GM12872 (cell line): ENCODE measurements around the gene SNRNP200.
A peak's percentile ranks its signal among the peaks of the same experiment; 100 is the strongest.

Experiments used
- TF ChIP-seq, protein P1 (sequence below): IDR thresholded peaks from 3 replicates; pipeline ENCODE4 v1.5.1; 2011; ENCODE audit warnings: low read depth, mild to moderate bottlenecking, low read length, moderate library complexity; ENCODE audit not compliant: insufficient read depth

Gene SNRNP200

DNA sequence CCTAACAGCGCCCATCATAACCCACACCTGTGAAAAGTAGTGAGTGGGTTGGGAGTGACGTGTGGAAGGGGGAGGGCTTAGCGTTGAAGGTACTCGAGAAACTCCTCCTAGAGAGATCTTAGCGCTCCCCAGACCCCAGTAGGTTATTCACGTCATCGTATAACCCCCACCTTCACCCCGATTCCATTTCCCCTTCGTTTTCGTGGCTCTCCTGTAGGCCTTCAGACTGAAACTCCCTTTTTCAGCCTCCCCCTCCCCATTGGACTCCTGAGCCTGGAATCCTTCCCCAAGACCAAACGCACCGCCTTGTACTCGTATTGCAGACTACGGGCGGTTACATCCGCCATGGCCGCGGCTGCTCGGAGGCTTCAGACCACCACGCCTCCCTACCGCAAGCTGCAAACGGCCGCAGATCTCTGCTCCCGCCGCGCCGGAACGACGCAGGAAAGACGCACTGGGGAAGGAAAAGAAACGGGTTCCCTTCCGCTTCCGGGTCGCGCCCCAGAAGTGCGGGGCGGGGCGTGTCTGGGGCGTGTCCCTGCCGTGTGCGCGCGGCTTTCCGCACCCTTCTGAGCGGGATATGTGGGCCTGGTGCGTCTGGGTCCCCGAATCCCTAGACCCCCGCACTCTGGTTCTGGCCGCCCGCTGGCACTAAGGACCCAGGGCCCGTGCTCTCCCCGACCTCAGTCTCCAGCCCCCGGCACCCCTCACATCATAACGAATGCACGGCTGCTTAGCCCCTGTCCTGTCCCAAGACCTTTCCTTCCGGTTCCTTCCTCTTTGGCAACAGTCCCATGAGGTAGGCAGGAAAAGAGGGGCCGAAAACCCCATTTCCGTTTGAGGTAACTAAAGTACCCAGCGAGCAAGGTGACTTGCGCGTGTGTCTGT lies at the start of gene SNRNP200:
Gene SNRNP200, minus strand, starts transcription at position 456 of the 888 bp plus-strand sequence. Its CDS starts 109 bp downstream, at position 347.
- TF ChIP-seq, protein P1, sequence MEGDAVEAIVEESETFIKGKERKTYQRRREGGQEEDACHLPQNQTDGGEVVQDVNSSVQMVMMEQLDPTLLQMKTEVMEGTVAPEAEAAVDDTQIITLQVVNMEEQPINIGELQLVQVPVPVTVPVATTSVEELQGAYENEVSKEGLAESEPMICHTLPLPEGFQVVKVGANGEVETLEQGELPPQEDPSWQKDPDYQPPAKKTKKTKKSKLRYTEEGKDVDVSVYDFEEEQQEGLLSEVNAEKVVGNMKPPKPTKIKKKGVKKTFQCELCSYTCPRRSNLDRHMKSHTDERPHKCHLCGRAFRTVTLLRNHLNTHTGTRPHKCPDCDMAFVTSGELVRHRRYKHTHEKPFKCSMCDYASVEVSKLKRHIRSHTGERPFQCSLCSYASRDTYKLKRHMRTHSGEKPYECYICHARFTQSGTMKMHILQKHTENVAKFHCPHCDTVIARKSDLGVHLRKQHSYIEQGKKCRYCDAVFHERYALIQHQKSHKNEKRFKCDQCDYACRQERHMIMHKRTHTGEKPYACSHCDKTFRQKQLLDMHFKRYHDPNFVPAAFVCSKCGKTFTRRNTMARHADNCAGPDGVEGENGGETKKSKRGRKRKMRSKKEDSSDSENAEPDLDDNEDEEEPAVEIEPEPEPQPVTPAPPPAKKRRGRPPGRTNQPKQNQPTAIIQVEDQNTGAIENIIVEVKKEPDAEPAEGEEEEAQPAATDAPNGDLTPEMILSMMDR: no peak

DNA sequence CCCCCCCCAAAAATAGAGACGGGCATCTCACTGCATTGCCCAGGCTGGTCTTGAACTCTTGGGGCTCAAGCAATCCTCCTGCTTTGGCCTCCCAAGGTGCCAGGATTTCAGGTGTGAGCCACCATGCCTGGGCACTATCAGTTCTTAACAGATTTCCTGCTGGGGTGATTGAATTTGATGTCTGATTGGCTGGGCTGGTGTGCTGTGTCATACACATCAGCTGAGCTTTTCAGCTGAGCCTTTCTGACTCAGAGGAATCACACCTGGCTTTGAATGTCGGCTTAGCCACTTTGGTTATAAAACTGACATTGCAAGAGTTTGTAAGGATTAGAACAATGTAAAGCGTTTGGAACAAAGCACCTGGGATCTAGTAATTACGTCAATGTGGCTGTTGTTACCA lies 49.1 kb upstream of the SNRNP200 start:
- TF ChIP-seq, protein P1: no peak

DNA sequence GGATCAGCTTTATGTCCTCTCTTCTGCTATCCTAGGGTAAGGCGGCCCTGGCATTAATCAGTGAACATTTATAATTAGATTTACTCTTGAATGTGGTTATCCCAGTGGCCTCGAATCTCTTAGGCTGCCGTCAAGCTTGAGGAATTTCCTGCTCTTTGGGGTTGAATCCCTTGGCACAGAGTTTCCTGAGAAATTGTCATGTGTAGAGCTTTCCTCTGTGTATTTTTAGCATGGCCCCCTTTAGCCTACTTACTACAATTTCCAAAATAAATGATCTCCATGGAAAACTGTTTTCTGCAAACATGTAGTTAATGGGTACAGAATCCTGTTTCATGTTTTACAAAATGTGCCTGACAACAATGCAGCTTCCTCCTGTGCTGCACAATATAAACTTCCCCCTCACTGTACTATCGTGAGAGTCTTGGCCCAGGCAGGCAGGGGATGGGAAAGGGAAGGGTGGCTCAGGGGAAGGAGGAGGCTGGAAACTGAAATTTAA lies 48.3 kb upstream of the SNRNP200 start:
- TF ChIP-seq, protein P1: no peak

DNA sequence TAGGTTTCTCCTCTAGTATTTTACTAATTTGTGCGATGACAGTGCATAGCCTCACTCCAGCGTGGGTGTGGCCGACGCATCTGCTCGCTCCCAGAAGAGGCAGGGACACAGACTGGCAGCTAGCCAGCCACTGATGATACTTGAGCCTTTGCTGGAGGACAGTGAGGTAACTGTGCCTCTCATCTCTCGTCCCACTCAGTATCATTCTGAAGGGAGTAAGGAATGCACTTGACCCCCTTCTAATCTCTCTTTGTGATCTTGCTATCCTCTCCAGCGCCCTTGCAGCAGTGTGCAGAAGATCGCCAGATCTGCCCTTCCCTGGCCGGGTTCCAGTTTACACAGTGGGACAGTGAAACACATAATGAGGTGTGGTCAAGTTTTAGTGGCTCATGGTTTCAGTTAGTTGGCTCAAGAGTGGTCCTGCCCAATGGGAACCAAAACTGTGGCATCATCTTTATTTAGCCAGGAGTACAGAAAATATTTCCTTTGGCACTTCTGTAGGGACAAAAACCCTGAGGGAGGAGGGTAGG lies 47.8 kb upstream of the SNRNP200 start:
- TF ChIP-seq, protein P1: no peak

DNA sequence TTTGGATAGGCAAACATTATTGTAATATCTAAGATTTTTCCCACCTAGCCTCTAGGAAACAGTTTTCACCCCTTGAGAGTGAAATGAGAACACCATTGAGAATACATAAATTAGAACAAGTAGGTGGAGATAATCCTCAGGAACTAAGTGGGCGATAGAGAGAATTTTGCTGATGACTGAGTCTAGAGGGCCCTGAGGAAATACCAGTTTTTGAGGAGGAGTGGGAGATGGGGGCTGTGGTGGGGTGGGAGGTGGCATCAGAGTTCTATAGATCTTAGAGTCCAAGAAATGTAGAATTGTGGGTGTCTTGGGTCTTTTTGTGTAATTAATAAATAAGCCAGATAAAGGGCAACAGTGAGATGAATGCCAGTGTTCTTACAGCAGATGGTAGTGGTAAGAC lies 42.0 kb upstream of the SNRNP200 start:
- TF ChIP-seq, protein P1: no peak

DNA sequence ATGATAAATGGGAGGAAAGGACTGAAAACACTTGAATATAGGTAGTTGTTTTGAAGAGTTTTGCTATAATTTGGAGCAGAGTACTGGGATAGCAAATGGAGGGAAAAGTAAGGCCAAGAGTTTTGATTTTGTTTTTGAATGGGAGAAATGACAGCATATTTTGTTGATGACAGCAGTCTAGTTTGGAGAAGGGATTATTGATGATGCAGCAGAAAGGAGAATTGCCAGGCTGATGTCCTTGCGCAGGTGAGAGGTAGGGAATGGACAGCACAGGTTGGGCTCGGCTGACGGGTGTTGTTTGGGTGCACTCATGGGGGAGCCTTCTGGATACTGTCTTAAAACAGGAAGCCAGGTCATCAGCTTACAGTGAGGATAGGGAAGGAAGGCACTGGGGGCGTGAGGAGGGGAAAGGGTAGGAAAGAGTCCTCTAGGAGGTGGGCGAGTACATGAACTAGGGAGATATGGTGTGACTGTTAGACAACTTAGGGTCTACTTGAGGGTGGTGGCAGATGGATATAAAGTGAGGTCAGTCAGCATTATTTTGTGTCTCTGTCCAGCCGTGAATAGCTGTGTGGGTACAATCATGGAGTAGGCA lies 40.6 kb upstream of the SNRNP200 start:
- TF ChIP-seq, protein P1: no peak

DNA sequence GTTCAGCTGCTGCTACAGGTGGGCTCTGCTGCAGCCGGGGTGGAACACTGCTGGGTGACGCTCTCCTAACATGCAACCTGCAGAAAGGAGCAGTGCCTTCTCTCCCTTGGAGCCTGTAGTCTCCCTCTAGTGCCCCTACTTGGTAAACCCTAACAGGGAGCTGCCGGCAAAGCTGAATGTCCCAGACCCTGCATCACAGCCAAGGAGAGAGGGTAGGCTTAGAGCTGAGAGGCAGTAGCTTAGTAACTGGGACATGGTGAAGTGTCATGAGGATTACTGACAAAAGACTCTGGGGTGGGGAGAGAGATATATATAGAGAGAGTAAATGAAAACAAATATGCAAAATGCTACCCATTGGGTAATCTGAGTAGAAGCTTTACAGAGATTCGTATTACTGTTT lies 40.1 kb upstream of the SNRNP200 start:
- TF ChIP-seq, protein P1: peak; percentile 26; the same call in 1 of the 3 replicates
